ENCODE results near the gene PDSS1. TPM values are rescaled to one million over a fixed set of nuclear protein-coding genes. Genes with fewer than 3 reads are reported as not detected.

The PDSS1 gene
- total RNA-seq, 4 donors from 2014 or later: 3.6 to 7.6 (median 3.9) TPM

DNA sequence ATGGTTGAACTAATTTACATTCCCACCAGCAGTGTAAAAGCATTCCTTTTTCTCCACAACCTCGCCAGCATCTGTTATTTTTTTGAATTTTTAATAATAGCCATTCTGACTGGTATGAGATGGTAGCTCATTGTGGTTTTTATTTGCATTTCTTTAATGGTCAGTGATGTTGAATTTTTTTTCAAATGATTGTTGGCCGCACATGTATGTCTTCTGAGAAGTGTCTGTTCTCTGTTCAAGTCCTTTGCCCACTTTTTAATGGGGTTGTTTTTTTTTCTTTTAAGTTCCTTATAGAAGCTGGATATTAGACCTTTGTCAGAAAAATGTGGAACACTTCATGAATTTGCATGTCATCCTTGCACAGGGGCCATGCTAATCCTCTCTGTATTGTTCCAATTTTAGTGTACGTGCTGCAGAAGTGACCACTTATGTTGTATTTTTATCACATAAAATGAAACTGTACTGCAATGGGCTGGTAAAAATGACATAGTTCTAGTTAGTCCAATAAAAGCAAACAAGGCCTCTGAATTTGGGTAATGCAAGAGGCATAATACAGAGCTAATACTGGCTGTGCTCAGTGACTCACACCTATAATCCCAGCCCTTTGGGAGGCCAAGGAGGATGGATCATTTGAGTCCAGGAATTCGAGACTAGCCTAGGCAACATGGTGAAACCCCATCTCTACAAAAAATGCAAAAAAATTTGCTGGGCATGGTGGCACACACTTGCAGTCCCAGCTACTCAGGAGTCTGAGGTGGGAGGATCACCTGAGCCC lies 92.9 kb downstream of the PDSS1 start:
- H3K27me3 ChIP-seq: no peaks in the 10 kb centered on the region
- no peak for DNase-seq (ENCODE audit: low spot score in 2 of 2)
- no peak overlapping the region for H3K4me3 ChIP-seq
- H3K36me3 ChIP-seq: no peaks in the 10 kb centered on the region
- peaks cover 23% of the 10 kb centered on the region for H3K4me1 ChIP-seq
- H3K27ac ChIP-seq: no peak overlapping the region
- H3K9me3 ChIP-seq: no peaks in the 10 kb centered on the region
- no peak for TF ChIP-seq POLR2AphosphoS5 (IDR thresholded peaks at IDR 0.05)
- no peak for TF ChIP-seq EP300 (IDR thresholded peaks at IDR 0.05)
- TF ChIP-seq POLR2A (IDR thresholded peaks at IDR 0.05): no peak
- TF ChIP-seq, protein P1, sequence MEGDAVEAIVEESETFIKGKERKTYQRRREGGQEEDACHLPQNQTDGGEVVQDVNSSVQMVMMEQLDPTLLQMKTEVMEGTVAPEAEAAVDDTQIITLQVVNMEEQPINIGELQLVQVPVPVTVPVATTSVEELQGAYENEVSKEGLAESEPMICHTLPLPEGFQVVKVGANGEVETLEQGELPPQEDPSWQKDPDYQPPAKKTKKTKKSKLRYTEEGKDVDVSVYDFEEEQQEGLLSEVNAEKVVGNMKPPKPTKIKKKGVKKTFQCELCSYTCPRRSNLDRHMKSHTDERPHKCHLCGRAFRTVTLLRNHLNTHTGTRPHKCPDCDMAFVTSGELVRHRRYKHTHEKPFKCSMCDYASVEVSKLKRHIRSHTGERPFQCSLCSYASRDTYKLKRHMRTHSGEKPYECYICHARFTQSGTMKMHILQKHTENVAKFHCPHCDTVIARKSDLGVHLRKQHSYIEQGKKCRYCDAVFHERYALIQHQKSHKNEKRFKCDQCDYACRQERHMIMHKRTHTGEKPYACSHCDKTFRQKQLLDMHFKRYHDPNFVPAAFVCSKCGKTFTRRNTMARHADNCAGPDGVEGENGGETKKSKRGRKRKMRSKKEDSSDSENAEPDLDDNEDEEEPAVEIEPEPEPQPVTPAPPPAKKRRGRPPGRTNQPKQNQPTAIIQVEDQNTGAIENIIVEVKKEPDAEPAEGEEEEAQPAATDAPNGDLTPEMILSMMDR (IDR thresholded peaks at IDR 0.05): no peak
- 93% methylated on average over 4 of the region's 4 CpGs for WGBS

DNA sequence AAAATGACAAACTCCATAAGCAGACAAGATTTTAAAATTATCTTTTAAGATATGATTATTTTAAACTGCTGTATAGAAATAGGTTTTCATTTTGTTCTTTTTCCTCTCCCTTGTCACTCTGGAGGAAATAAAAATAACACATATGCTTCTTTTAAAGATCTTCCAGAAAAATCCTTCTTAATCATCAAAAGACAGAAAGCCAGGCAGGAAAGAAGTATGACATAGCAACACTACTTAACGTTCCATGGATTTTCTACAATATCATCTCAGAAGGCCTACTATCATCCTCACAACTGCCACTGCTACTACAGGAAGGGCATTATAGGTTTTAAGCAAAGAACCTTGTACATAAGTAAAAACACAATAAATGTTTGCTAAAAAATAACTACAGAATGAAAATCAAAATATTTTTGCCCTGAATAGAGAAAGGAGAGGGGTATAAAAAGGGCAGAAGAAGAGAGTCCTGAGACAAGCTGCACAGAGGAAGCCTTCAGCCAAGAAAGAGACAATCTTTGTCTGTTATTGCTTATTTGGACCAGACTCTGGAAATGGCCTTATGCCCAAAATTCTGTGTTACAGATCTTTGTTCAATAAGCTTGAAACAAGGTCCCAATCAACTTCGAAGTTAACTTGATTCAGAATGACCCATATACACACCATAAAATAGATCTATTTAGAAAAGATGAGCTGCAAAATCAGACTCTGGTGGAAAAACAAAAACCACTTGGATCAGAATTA lies 95.4 kb downstream of the PDSS1 start:
- H3K27ac ChIP-seq: no peak overlapping the region

More for the DNA sequence above, 95.4 kb downstream of the PDSS1 start:
- 26% methylated on average over 2 of the region's 2 CpGs for WGBS
- no peak for DNase-seq (ENCODE audit: low spot score in 2 of 2)
- Histone ChIP-seq H3K4me3 (no peak overlapping the region), H3K9me3 (no peaks in the 10 kb centered on the region), H3K27me3 (no peaks in the 10 kb centered on the region), H3K4me1 (peaks cover 23% of the 10 kb centered on the region), H3K36me3 (no peaks in the 10 kb centered on the region)
- TF ChIP-seq POLR2AphosphoS5 (IDR thresholded peaks at IDR 0.05): no peak
- TF ChIP-seq EP300 (IDR thresholded peaks at IDR 0.05): no peak
- TF ChIP-seq POLR2A (IDR thresholded peaks at IDR 0.05): no peak
- TF ChIP-seq, protein P1 (IDR thresholded peaks at IDR 0.05): no peak

Other genes with a start within 250 kb of the PDSS1 start
- 10 to 100 TPM; 62.9 to 78.8 (median 71.8) TPM for gene ABI1, start 163.3 kb downstream of the PDSS1 start, total RNA-seq